Measurements from ENCODE around the gene OTX2. TPM values are rescaled to one million over a fixed set of nuclear protein-coding genes. Genes with fewer than 3 reads are reported as not detected.

The OTX2 gene
- total RNA-seq, 4 donors from 2014 or later, result not detected

GRCh38 chr14:56854325-56854724, 44.0 kb upstream of the OTX2 start:
- no peak for DNase-seq
- Histone ChIP-seq H3K4me3 (no peak overlapping the region), H3K27me3 (peaks cover 0 to 49% (median 0%) of the 10 kb centered on the region in 4 donors), H3K27ac (no peak overlapping the region), H3K36me3 (no peaks in the 10 kb centered on the region), H3K4me1 (no peaks in the 10 kb centered on the region), H3K9me3 (no peaks in the 10 kb centered on the region)
- WGBS, 2 donors, result 36 to 39% methylated on average over 2 of the region's 2 CpGs
- intact Hi-C loops (cut with DNase I), result no loop called here
- no peak for TF ChIP-seq POLR2A (IDR thresholded peaks at IDR 0.05)
- TF ChIP-seq CTCF (IDR thresholded peaks at IDR 0.05), result no peak

- no peaks in the 10 kb centered on the region for H3K4me1 ChIP-seq
- H3K36me3 ChIP-seq, result no peaks in the 10 kb centered on the region
- 36 to 47% methylated on average over 11 of the region's 11 CpGs for WGBS, 2 donors
- H3K4me3 ChIP-seq, result no peak overlapping the region
- H3K27ac ChIP-seq, result no peak overlapping the region
- peaks cover 0 to 38% (median 0%) of the 10 kb centered on the region in 4 donors for H3K27me3 ChIP-seq
- no peak for DNase-seq
- intact Hi-C loops (cut with DNase I), result no loop called here
- TF ChIP-seq CTCF (IDR thresholded peaks at IDR 0.05) (no peak), POLR2A (IDR thresholded peaks at IDR 0.05) (no peak)
- H3K9me3 ChIP-seq, result no peaks in the 10 kb centered on the region
Measured at GRCh38 chr14:56846970-56847930, 37.0 kb upstream of the OTX2 start.

- Histone ChIP-seq H3K27ac (no peak overlapping the region), H3K36me3 (no peaks in the 10 kb centered on the region), H3K4me3 (no peak overlapping the region), H3K9me3 (no peaks in the 10 kb centered on the region), H3K27me3 (peaks cover 0 to 38% (median 0%) of the 10 kb centered on the region in 4 donors), H3K4me1 (no peaks in the 10 kb centered on the region)
- intact Hi-C loops (cut with DNase I), result no loop called here
- TF ChIP-seq POLR2A (IDR thresholded peaks at IDR 0.05) (no peak), CTCF (IDR thresholded peaks at IDR 0.05) (no peak)
- WGBS, 2 donors, result 39 to 43% methylated on average over 12 to 16 of the region's 16 CpGs
- no peak for DNase-seq
Measured at GRCh38 chr14:56844406-56845002, 34.2 kb upstream of the OTX2 start.

GRCh38 chr14:56841611-56842010, 31.3 kb upstream of the OTX2 start:
- Histone ChIP-seq H3K9me3 (no peaks in the 10 kb centered on the region), H3K4me3 (no peak overlapping the region), H3K4me1 (no peaks in the 10 kb centered on the region), H3K27ac (no peak overlapping the region), H3K27me3 (peaks cover 0 to 29% (median 0%) of the 10 kb centered on the region in 4 donors), H3K36me3 (no peaks in the 10 kb centered on the region)
- intact Hi-C loops (cut with DNase I), result no loop called here
- no peak for TF ChIP-seq CTCF (IDR thresholded peaks at IDR 0.05)
- no peak for TF ChIP-seq POLR2A (IDR thresholded peaks at IDR 0.05)
- 75 to 79% methylated on average over 3 of the region's 3 CpGs for WGBS, 2 donors
- no peak for DNase-seq

GRCh38 chr14:56840221-56840620, 29.9 kb upstream of the OTX2 start:
- Histone ChIP-seq H3K36me3 (no peaks in the 10 kb centered on the region), H3K27ac (no peak overlapping the region), H3K4me1 (no peaks in the 10 kb centered on the region), H3K27me3 (peaks cover 0 to 19% (median 0%) of the 10 kb centered on the region in 4 donors), H3K9me3 (no peaks in the 10 kb centered on the region), H3K4me3 (no peak overlapping the region)
- TF ChIP-seq CTCF (IDR thresholded peaks at IDR 0.05) (no peak), POLR2A (IDR thresholded peaks at IDR 0.05) (no peak)
- 53 to 69% methylated on average over 6 of the region's 6 CpGs for WGBS, 2 donors
- no peak for DNase-seq
- intact Hi-C loops (cut with DNase I), result no loop called here

Measured in esophagus squamous epithelium (tissue), 5 donors.